ENCODE data around the gene GTF2A1. TPM values are rescaled to one million over a fixed set of nuclear protein-coding genes. Genes with fewer than 3 reads are reported as not detected.

Gene GTF2A1
- total RNA-seq, 1 donor from 2014 or later, result 29.0 TPM

- peaks cover 13% of the 10 kb centered on the region for H3K4me1 Mint-ChIP-seq
- H3K36me3 Mint-ChIP-seq, result peaks cover 11% of the 10 kb centered on the region
- H3K27ac Mint-ChIP-seq, result no peak overlapping the region
- no peaks in the 10 kb centered on the region for H3K9me3 Mint-ChIP-seq
- H3K27me3 Mint-ChIP-seq (ENCODE audit: low read depth), result no peaks in the 10 kb centered on the region
- DNase-seq (ENCODE audit: low spot score in 2 of 2, unreplicated experiment in 2 of 2), result no peak
- no peak overlapping the region for H3K4me3 Mint-ChIP-seq
- TF ChIP-seq, protein P1, sequence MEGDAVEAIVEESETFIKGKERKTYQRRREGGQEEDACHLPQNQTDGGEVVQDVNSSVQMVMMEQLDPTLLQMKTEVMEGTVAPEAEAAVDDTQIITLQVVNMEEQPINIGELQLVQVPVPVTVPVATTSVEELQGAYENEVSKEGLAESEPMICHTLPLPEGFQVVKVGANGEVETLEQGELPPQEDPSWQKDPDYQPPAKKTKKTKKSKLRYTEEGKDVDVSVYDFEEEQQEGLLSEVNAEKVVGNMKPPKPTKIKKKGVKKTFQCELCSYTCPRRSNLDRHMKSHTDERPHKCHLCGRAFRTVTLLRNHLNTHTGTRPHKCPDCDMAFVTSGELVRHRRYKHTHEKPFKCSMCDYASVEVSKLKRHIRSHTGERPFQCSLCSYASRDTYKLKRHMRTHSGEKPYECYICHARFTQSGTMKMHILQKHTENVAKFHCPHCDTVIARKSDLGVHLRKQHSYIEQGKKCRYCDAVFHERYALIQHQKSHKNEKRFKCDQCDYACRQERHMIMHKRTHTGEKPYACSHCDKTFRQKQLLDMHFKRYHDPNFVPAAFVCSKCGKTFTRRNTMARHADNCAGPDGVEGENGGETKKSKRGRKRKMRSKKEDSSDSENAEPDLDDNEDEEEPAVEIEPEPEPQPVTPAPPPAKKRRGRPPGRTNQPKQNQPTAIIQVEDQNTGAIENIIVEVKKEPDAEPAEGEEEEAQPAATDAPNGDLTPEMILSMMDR (IDR thresholded peaks at IDR 0.05; ENCODE audit: unreplicated experiment), result no peak
Observed at GRCh38 chr14:81177225-81177624, 43.5 kb downstream of the GTF2A1 start.

GRCh38 chr14:81176241-81176640, 44.5 kb downstream of the GTF2A1 start:
- no peak for DNase-seq (ENCODE audit: low spot score in 2 of 2, unreplicated experiment in 2 of 2)
- H3K27me3 Mint-ChIP-seq (ENCODE audit: low read depth), result no peaks in the 10 kb centered on the region

GRCh38 chr14:81172881-81173280, 47.9 kb downstream of the GTF2A1 start:
- peaks cover 11% of the 10 kb centered on the region for H3K4me1 Mint-ChIP-seq
- no peak for DNase-seq (ENCODE audit: low spot score in 2 of 2, unreplicated experiment in 2 of 2)
- H3K27ac Mint-ChIP-seq, result no peak overlapping the region
- TF ChIP-seq, protein P1 (IDR thresholded peaks at IDR 0.05; ENCODE audit: unreplicated experiment), result no peak
- H3K4me3 Mint-ChIP-seq, result no peak overlapping the region
- no peaks in the 10 kb centered on the region for H3K9me3 Mint-ChIP-seq
- H3K36me3 Mint-ChIP-seq, result peaks cover 3% of the 10 kb centered on the region
- H3K27me3 Mint-ChIP-seq (ENCODE audit: low read depth), result no peaks in the 10 kb centered on the region

More at GRCh38 chr14:81176241-81176640, 44.5 kb downstream of the GTF2A1 start:
- Mint-ChIP-seq H3K4me1 (peaks cover 5% of the 10 kb centered on the region), H3K4me3 (no peak overlapping the region), H3K9me3 (no peaks in the 10 kb centered on the region), H3K36me3 (peaks cover 10% of the 10 kb centered on the region), H3K27ac (no peak overlapping the region)
- TF ChIP-seq, protein P1 (IDR thresholded peaks at IDR 0.05; ENCODE audit: unreplicated experiment), result no peak

DNA sequence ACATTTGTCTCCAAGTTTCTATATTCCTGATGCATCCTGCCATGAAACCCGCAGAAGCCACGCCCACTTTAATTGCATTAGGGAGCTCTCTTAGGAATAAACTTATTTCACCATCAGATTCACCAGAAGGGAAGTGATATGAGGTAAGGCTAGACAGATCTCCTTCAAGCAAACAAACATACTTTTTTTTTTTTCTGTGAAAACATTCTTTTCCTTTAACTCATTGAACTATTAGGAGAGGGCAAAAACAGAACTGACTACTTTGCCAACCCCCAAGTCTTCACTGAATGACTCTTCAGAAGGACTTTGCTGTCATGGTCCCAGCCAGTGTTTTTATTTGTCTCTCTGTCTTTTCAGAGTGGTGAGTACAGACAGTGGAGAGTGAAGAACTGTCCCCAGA, 48.4 kb downstream of the GTF2A1 start:
- Mint-ChIP-seq H3K4me3 (no peak overlapping the region), H3K9me3 (no peaks in the 10 kb centered on the region), H3K36me3 (peaks cover 3% of the 10 kb centered on the region), H3K27me3 (ENCODE audit: low read depth) (no peaks in the 10 kb centered on the region), H3K4me1 (peaks cover 11% of the 10 kb centered on the region), H3K27ac (no peak overlapping the region)
- DNase-seq (ENCODE audit: low spot score in 2 of 2, unreplicated experiment in 2 of 2), result no peak
- TF ChIP-seq, protein P1 (IDR thresholded peaks at IDR 0.05; ENCODE audit: unreplicated experiment), result no peak

GRCh38 chr14:81170829-81171195, 49.9 kb downstream of the GTF2A1 start:
- Mint-ChIP-seq H3K4me3 (peak overlapping the region; percentile 92), H3K27me3 (ENCODE audit: low read depth) (no peaks in the 10 kb centered on the region), H3K36me3 (peaks cover 3% of the 10 kb centered on the region), H3K27ac (peak overlapping the region; percentile 96), H3K4me1 (peaks cover 11% of the 10 kb centered on the region), H3K9me3 (no peaks in the 10 kb centered on the region)
- DNase-seq (ENCODE audit: low spot score in 2 of 2, unreplicated experiment in 2 of 2), result no peak
- TF ChIP-seq, protein P1 (IDR thresholded peaks at IDR 0.05; ENCODE audit: unreplicated experiment), result peak; percentile 47

Data from mesothelial cell of epicardium (in vitro differentiated cells).